ENCODE results near the gene ALMS1.
"Not testable (repeated sequence)": the region's sequence is repeated elsewhere in the genome, so short reads cannot be mapped to it uniquely, and the experiment has no call there.

ALMS1 gene

GRCh38 chr2:73640511-73640911 is 254.9 kb downstream of the ALMS1 start:
- Histone ChIP-seq H3K4me3 (no peak overlapping the region), H3K27ac (no peak overlapping the region)
- no peak for DNase-seq (ENCODE audit: low spot score)
- TF ChIP-seq, protein P1, sequence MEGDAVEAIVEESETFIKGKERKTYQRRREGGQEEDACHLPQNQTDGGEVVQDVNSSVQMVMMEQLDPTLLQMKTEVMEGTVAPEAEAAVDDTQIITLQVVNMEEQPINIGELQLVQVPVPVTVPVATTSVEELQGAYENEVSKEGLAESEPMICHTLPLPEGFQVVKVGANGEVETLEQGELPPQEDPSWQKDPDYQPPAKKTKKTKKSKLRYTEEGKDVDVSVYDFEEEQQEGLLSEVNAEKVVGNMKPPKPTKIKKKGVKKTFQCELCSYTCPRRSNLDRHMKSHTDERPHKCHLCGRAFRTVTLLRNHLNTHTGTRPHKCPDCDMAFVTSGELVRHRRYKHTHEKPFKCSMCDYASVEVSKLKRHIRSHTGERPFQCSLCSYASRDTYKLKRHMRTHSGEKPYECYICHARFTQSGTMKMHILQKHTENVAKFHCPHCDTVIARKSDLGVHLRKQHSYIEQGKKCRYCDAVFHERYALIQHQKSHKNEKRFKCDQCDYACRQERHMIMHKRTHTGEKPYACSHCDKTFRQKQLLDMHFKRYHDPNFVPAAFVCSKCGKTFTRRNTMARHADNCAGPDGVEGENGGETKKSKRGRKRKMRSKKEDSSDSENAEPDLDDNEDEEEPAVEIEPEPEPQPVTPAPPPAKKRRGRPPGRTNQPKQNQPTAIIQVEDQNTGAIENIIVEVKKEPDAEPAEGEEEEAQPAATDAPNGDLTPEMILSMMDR (IDR thresholded peaks at IDR 0.05) = no peak

DNA sequence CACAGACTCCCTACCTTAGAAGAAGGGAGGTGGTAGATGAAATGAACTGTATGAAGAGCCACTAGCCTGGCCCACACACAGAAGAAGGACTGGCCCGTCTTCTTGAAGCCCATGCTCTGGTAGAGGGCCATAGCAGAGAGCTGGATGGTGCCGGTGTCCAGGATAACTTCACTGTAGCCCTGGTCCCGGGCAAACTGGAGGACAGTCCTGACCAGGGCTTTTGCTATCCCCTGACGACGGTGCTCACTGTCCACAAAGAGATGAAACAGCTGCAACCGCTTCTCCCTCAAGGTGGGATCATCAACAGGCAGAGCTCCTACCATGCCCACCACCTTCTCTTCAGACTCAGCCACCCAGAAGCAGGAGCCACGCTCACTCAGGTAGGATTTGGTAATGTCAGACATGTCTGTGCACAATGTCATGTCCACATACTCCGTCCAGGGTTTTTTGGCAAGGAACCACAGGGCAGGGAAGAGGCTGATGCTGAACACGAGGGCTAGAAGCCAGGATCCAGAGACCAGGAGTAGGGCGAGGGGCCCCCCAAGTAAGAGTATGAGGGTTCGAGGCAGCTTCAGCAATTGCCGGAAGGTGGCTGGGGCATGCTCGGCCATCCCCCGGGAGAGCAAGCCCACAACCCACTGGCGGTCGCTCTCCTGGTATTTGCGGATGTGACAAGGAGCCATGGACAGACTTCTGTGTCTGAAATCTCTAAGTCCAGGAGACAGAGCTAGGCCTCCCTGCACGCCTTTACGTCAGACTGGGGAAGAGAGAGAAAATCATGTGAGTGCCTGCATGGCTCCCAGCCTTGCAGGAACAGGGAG is 255.5 kb downstream of the ALMS1 start:
- Histone ChIP-seq H3K4me3 (no peak overlapping the region), H3K27ac (no peak overlapping the region)
- no peak for DNase-seq (ENCODE audit: low spot score)
- TF ChIP-seq, protein P1 (IDR thresholded peaks at IDR 0.05) = no peak

GRCh38 chr2:73641767-73642062 is 256.1 kb downstream of the ALMS1 start:
- no peak overlapping the region for H3K27ac ChIP-seq
- no peak overlapping the region for H3K4me3 ChIP-seq
- no peak for DNase-seq (ENCODE audit: low spot score)
- TF ChIP-seq, protein P1 (IDR thresholded peaks at IDR 0.05) = no peak

GRCh38 chr2:73642338-73643018 is 256.8 kb downstream of the ALMS1 start, which contains the start of gene NAT8:
NAT8 (minus strand) TSS chr2:73642422; CDS start chr2:73641628, 794 bp downstream.
- no peak within 1 kb of the TSS for H3K27ac ChIP-seq
- TF ChIP-seq, protein P1 (IDR thresholded peaks at IDR 0.05) = no peak
- no peak for DNase-seq (ENCODE audit: low spot score)
- no peak within 1 kb of the TSS for H3K4me3 ChIP-seq

GRCh38 chr2:73647690-73648089 is 262.1 kb downstream of the ALMS1 start:
- H3K4me3 ChIP-seq; H3K27ac ChIP-seq; DNase-seq (ENCODE audit: low spot score): not testable (repeated sequence)

DNA sequence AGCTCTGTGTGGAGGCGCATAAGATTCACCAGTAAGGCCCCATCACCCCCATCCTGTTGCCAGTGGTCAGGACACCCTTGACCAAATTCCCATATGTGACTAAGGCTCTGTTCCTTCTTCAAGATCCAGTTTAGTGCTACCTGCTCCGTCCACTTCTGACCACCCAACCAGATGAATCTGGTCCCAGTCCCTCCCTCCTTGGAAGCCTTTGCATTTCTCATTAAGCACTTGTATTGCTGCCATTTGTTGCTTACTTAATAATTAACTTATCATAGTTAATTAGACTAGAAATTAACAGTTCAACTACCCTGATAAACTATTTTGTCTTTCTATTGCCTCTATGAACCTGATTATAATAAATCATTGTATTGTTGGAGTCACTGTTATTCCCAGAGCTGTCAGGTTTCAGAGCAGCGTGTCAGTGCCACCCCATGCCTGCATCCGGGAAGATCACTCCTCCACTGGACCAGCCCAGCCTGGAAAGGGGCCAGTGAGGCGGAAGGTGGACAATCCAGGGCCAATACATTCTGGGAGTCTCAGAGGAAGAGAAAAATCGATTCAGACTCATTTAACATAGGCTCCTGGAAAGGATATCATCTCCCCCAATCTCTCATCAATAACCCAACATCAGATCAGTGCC is 266.1 kb downstream of the ALMS1 start:
- Histone ChIP-seq H3K4me3 (no peak overlapping the region), H3K27ac (no peak overlapping the region)
- TF ChIP-seq, protein P1 (IDR thresholded peaks at IDR 0.05) = no peak
- DNase-seq (ENCODE audit: low spot score) = no peak

- Histone ChIP-seq H3K27ac (no peak overlapping the region), H3K4me3 (no peak overlapping the region)
- no peak for DNase-seq (ENCODE audit: low spot score)
- TF ChIP-seq, protein P1 (IDR thresholded peaks at IDR 0.05) = no peak
Measured at GRCh38 chr2:73652348-73652747, 266.7 kb downstream of the ALMS1 start.
